Karpas-422 (cell line): ENCODE data around the gene PABPC1L. TPM values are rescaled to one million over a fixed set of nuclear protein-coding genes. Genes with fewer than 3 reads are reported as not detected.

ENCODE experiments used
- DNase-seq: peaks from one replicate; pipeline ENCODE4 v3.0.0-alpha.2; 2015
- H2AFZ ChIP-seq: fragments of 200-600 bp; sonication (generic); 2 replicates; pipeline ENCODE4 v1.6.1; 2014; ENCODE audit warnings: antibody characterized with exemption, low read length, mixed read lengths
- H3K27ac ChIP-seq: fragments of 200-600 bp; sonication (generic); 2 replicates; pipeline ENCODE4 v1.5.1; 2014; ENCODE audit warnings: mild to moderate bottlenecking, low read length, moderate library complexity
- H3K27me3 ChIP-seq: fragments of 200-600 bp; sonication (generic); 2 replicates; pipeline ENCODE4 v1.6.1; 2014; ENCODE audit warnings: low read length, mixed read lengths
- H3K36me3 ChIP-seq: fragments of 200-600 bp; sonication (generic); 2 replicates; pipeline ENCODE4 v1.6.1; 2014; ENCODE audit warnings: low read length, mixed read lengths; ENCODE audit not compliant: insufficient read depth
- H3K4me1 ChIP-seq: fragments of 200-600 bp; sonication (generic); 2 replicates; pipeline ENCODE4 v1.6.1; 2014; ENCODE audit warnings: mild to moderate bottlenecking, low read length, mixed read lengths
- H3K4me2 ChIP-seq: fragments of 200-600 bp; sonication (generic); 2 replicates; pipeline ENCODE4 v1.6.1; 2014; ENCODE audit warnings: low read length, low read depth, mild to moderate bottlenecking; ENCODE audit not compliant: poor library complexity, severe bottlenecking
- H3K4me3 ChIP-seq: fragments of 200-600 bp; sonication (generic); 2 replicates; pipeline ENCODE4 v1.5.1; 2014; ENCODE audit warnings: mild to moderate bottlenecking, antibody characterized with exemption, low read length, mixed read lengths
- H3K79me2 ChIP-seq: fragments of 200-600 bp; sonication (generic); 2 replicates; pipeline ENCODE4 v1.6.1; 2014; ENCODE audit warnings: mild to moderate bottlenecking, low read length, mixed read lengths
- H3K9ac ChIP-seq: fragments of 200-600 bp; sonication (generic); 2 replicates; pipeline ENCODE4 v1.6.0; 2014; ENCODE audit warnings: low read length
- H3K9me2 ChIP-seq: fragments of 200-600 bp; sonication (generic), shearing (Covaris generic); replicated peaks from 2 replicates; pipeline ENCODE4 v1.6.0; 2014; ENCODE audit warnings: mild to moderate bottlenecking, low read length, moderate library complexity; ENCODE audit not compliant: insufficient read depth
- H3K9me3 ChIP-seq: fragments of 300-700, 200-600 bp; sonication (generic); 2 replicates; pipeline ENCODE4 v1.6.1; 2014; ENCODE audit warnings: low read length, mixed read lengths
- H4K20me1 ChIP-seq: fragments of 200-600 bp; sonication (generic); 2 replicates; pipeline ENCODE4 v1.6.1; 2014; ENCODE audit warnings: mild to moderate bottlenecking, antibody characterized with exemption, low read length, low read depth; ENCODE audit not compliant: insufficient read depth
- total RNA-seq: library from RNA; depleted of rRNA; stranded (reverse); fragments of >200 nt; shearing (Covaris generic); gene quantifications from 2 replicates; pipeline ENCODE4 v1.2.3, GENCODE V29; 2014; ENCODE audit warnings: low replicate concordance

The PABPC1L gene
- total RNA-seq, 1 experiment from 2014 or later, result 81.0 TPM

GRCh38 chr20:44910690-44911262, 916 bp downstream of the PABPC1L start:
- H3K9me3 ChIP-seq, result no peaks in the 10 kb centered on the region
- H3K4me3 ChIP-seq, result peak overlapping the region; percentile 89
- H4K20me1 ChIP-seq, result no peaks in the 10 kb centered on the region
- no peak for DNase-seq
- H3K4me2 ChIP-seq, result peak overlapping the region; percentile 91
- H3K9ac ChIP-seq, result peak overlapping the region; percentile 87
- H2AFZ ChIP-seq, result no peak overlapping the region
- no peaks in the 10 kb centered on the region for H3K27me3 ChIP-seq
- no peaks in the 10 kb centered on the region for H3K9me2 ChIP-seq
- H3K27ac ChIP-seq, result no peak overlapping the region; the same call in 1 of the 2 replicates
- peaks cover 18% of the 10 kb centered on the region for H3K79me2 ChIP-seq
- H3K4me1 ChIP-seq, result peaks cover 14% of the 10 kb centered on the region
- peaks cover 39% of the 10 kb centered on the region; the same call in 1 of the 2 replicates for H3K36me3 ChIP-seq

- H3K27ac ChIP-seq, result no peak overlapping the region
- peaks cover 18% of the 10 kb centered on the region for H3K79me2 ChIP-seq
- no peaks in the 10 kb centered on the region for H4K20me1 ChIP-seq
- no peaks in the 10 kb centered on the region for H3K9me3 ChIP-seq
- H3K36me3 ChIP-seq, result peaks cover 34% of the 10 kb centered on the region; the same call in 1 of the 2 replicates
- peaks cover 14% of the 10 kb centered on the region for H3K4me1 ChIP-seq
- no peak overlapping the region for H3K4me3 ChIP-seq
- no peak overlapping the region for H3K9ac ChIP-seq
- H3K9me2 ChIP-seq, result no peaks in the 10 kb centered on the region
- H3K27me3 ChIP-seq, result no peaks in the 10 kb centered on the region
- DNase-seq, result peak; percentile 76
- peak overlapping the region; percentile 91 for H3K4me2 ChIP-seq
- H2AFZ ChIP-seq, result no peak overlapping the region
Observed at GRCh38 chr20:44911264-44911921, 1.5 kb downstream of the PABPC1L start.

DNA sequence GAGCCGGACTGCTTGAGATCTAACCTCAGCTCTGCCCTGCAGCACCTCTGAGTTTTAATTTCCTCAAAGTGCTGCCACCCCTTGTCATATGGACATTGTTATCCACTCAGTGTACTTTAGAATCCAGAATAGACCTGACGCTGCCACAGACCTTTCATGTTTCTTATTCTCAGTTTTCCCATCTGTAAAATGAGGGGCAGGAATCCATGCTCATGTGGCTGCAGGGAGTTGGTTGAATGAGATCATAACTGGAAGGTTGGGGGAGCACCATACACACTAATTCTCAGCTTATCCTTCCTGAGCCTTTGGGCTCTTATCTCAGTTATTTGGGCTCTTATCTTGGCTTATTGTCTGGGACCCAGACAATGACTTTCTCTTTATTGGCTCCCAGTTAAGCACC, 2.3 kb downstream of the PABPC1L start:
- H4K20me1 ChIP-seq, result no peaks in the 10 kb centered on the region
- H3K36me3 ChIP-seq, result peaks cover 29% of the 10 kb centered on the region; the same call in 1 of the 2 replicates
- peaks cover 14% of the 10 kb centered on the region for H3K4me1 ChIP-seq
- no peak overlapping the region for H3K4me3 ChIP-seq
- H3K9ac ChIP-seq, result no peak overlapping the region
- H3K27ac ChIP-seq, result no peak overlapping the region
- no peak overlapping the region for H2AFZ ChIP-seq
- no peak for DNase-seq
- no peaks in the 10 kb centered on the region for H3K27me3 ChIP-seq
- H3K4me2 ChIP-seq, result no peak overlapping the region
- peaks cover 18% of the 10 kb centered on the region for H3K79me2 ChIP-seq
- H3K9me2 ChIP-seq, result no peaks in the 10 kb centered on the region
- no peaks in the 10 kb centered on the region for H3K9me3 ChIP-seq

DNA sequence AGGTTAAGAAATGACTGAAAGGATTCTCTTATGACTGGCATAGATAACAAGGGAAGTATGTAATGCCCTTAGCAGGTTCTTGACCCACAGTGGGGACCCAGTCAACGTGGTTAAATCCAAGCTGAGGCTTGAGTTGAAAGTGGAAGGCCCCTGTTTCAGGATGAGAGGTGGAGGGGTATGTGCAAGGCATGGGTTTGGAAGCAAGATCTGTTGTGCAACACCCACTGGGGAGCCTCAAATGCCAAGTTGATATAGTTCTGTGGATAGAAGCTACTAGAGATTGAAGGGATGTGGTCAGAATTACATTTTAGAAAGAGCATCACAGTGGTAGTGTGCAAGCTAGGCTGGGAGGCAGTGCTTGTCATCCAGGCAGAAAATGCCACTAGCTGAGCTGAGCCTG, 5.1 kb downstream of the PABPC1L start:
- no peak overlapping the region for H2AFZ ChIP-seq
- H3K36me3 ChIP-seq, result peaks cover 22% of the 10 kb centered on the region; the same call in 1 of the 2 replicates
- no peak overlapping the region for H3K27ac ChIP-seq
- H3K9ac ChIP-seq, result no peak overlapping the region
- no peak overlapping the region for H3K4me2 ChIP-seq
- H3K27me3 ChIP-seq, result no peaks in the 10 kb centered on the region
- no peaks in the 10 kb centered on the region for H3K9me3 ChIP-seq
- no peak overlapping the region for H3K4me3 ChIP-seq
- no peak for DNase-seq
- H3K79me2 ChIP-seq, result peaks cover 18% of the 10 kb centered on the region
- H3K9me2 ChIP-seq, result no peaks in the 10 kb centered on the region
- peaks cover 6% of the 10 kb centered on the region for H3K4me1 ChIP-seq
- H4K20me1 ChIP-seq, result no peaks in the 10 kb centered on the region

- H3K27me3 ChIP-seq, result no peaks in the 10 kb centered on the region
- H3K4me1 ChIP-seq, result no peaks in the 10 kb centered on the region
- no peak overlapping the region for H3K9ac ChIP-seq
- peaks cover 22% of the 10 kb centered on the region; the same call in 1 of the 2 replicates for H3K36me3 ChIP-seq
- no peak overlapping the region for H3K4me3 ChIP-seq
- peaks cover 6% of the 10 kb centered on the region; the same call in 1 of the 2 replicates for H3K79me2 ChIP-seq
- H3K9me2 ChIP-seq, result no peaks in the 10 kb centered on the region
- no peak overlapping the region for H3K27ac ChIP-seq
- no peak overlapping the region for H3K4me2 ChIP-seq
- no peaks in the 10 kb centered on the region for H3K9me3 ChIP-seq
- no peak overlapping the region for H2AFZ ChIP-seq
- no peaks in the 10 kb centered on the region for H4K20me1 ChIP-seq
- no peak for DNase-seq
Observed at GRCh38 chr20:44916586-44916985, 6.7 kb downstream of the PABPC1L start.

- no peak overlapping the region for H3K27ac ChIP-seq
- H3K4me3 ChIP-seq, result no peak overlapping the region
- no peak overlapping the region for H3K4me2 ChIP-seq
- no peaks in the 10 kb centered on the region for H4K20me1 ChIP-seq
- peaks cover 17% of the 10 kb centered on the region; the same call in 1 of the 2 replicates for H3K36me3 ChIP-seq
- no peaks in the 10 kb centered on the region for H3K9me3 ChIP-seq
- H3K27me3 ChIP-seq, result no peaks in the 10 kb centered on the region
- no peaks in the 10 kb centered on the region for H3K9me2 ChIP-seq
- no peak overlapping the region for H2AFZ ChIP-seq
- no peaks in the 10 kb centered on the region; the same call in 1 of the 2 replicates for H3K79me2 ChIP-seq
- H3K4me1 ChIP-seq, result no peaks in the 10 kb centered on the region
- no peak overlapping the region for H3K9ac ChIP-seq
- no peak for DNase-seq
Observed at GRCh38 chr20:44917399-44917798, 7.5 kb downstream of the PABPC1L start.

- Histone ChIP-seq H3K9me2 (no peaks in the 10 kb centered on the region), H3K9ac (no peak overlapping the region), H3K4me1 (no peaks in the 10 kb centered on the region), H3K27me3 (no peaks in the 10 kb centered on the region), H3K4me2 (no peak overlapping the region), H2AFZ (no peak overlapping the region), H3K9me3 (no peaks in the 10 kb centered on the region), H3K4me3 (no peak overlapping the region), H4K20me1 (no peaks in the 10 kb centered on the region), H3K36me3 (peaks cover 9% of the 10 kb centered on the region; the same call in 1 of the 2 replicates), H3K27ac (no peak overlapping the region), H3K79me2 (no peaks in the 10 kb centered on the region; the same call in 1 of the 2 replicates)
- DNase-seq, result no peak
Observed at GRCh38 chr20:44918342-44918741, 8.5 kb downstream of the PABPC1L start.

GRCh38 chr20:44918761-44919160, 8.9 kb downstream of the PABPC1L start:
- H4K20me1 ChIP-seq, result no peaks in the 10 kb centered on the region
- H3K4me2 ChIP-seq, result no peak overlapping the region
- no peak overlapping the region for H3K4me3 ChIP-seq
- no peaks in the 10 kb centered on the region; the same call in 1 of the 2 replicates for H3K79me2 ChIP-seq
- H3K36me3 ChIP-seq, result peaks cover 6% of the 10 kb centered on the region; the same call in 1 of the 2 replicates
- H3K9me2 ChIP-seq, result no peaks in the 10 kb centered on the region
- H2AFZ ChIP-seq, result no peak overlapping the region
- H3K4me1 ChIP-seq, result no peaks in the 10 kb centered on the region
- no peak overlapping the region for H3K27ac ChIP-seq
- no peak overlapping the region for H3K9ac ChIP-seq
- no peaks in the 10 kb centered on the region for H3K27me3 ChIP-seq
- H3K9me3 ChIP-seq, result no peaks in the 10 kb centered on the region
- DNase-seq, result no peak
